22Rv1 (cell line): ENCODE measurements around the gene IPPK.

ENCODE experiments used
- ZFX ChIP-seq: fragments of 450-650 bp; IDR thresholded peaks from 2 replicates; pipeline ENCODE4 v1.6.1; 2017; ENCODE audit warnings: antibody characterized with exemption, borderline replicate concordance
- TF ChIP-seq, protein P1 (sequence below): fragments of 450-650 bp; IDR thresholded peaks from 2 replicates; pipeline ENCODE4 v1.5.1; 2017; ENCODE audit warnings: mild to moderate bottlenecking

DNA sequence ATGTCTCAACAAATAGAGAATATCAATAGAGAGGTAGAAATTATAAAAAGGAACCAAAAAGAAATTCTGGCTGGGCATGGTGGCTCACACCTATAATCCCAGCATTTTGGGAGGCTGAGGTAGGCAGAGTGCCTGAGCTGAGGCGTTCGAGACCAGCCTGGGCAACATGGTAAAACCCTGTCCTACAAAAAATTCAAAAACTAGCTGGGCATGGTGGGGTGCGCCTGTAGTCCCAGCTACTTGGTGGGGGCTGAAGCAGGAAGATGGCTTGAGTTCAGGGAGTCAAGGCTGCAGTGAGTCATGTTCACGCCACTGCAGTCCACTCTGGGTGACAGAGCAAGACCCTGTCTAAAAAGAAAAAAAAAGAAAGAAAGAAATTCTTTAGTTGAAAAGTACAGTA lies 24.9 kb downstream of the IPPK start:
- TF ChIP-seq, protein P1, sequence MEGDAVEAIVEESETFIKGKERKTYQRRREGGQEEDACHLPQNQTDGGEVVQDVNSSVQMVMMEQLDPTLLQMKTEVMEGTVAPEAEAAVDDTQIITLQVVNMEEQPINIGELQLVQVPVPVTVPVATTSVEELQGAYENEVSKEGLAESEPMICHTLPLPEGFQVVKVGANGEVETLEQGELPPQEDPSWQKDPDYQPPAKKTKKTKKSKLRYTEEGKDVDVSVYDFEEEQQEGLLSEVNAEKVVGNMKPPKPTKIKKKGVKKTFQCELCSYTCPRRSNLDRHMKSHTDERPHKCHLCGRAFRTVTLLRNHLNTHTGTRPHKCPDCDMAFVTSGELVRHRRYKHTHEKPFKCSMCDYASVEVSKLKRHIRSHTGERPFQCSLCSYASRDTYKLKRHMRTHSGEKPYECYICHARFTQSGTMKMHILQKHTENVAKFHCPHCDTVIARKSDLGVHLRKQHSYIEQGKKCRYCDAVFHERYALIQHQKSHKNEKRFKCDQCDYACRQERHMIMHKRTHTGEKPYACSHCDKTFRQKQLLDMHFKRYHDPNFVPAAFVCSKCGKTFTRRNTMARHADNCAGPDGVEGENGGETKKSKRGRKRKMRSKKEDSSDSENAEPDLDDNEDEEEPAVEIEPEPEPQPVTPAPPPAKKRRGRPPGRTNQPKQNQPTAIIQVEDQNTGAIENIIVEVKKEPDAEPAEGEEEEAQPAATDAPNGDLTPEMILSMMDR, result no peak
- TF ChIP-seq ZFX, result no peak
